ENCODE data around the gene PRLR. TPM values are rescaled to one million over a fixed set of nuclear protein-coding genes. Genes with fewer than 3 reads are reported as not detected.

The PRLR gene
- total RNA-seq, 1 experiment from 2014 or later: 2.5 TPM

GRCh38 chr5:35239476-35239875, 9.2 kb upstream of the PRLR start:
- Mint-ChIP-seq H3K27me3 (ENCODE audit: low read depth) (no peaks in the 10 kb centered on the region), H3K27ac (no peak overlapping the region), H3K4me3 (no peak overlapping the region), H3K36me3 (ENCODE audit: insufficient read depth in 1 of 3, low read depth in 3 of 3) (no peaks in the 10 kb centered on the region), H3K4me1 (peaks cover 9 to 14% of the 10 kb centered on the region in 2 experiments), H3K9me3 (no peaks in the 10 kb centered on the region; a peak in 1 of 5 replicates)
- Histone ChIP-seq H3K4me1 (ENCODE audit: insufficient read depth, low read length) (no peaks in the 10 kb centered on the region), H2AFZ (ENCODE audit: low read length) (no peak overlapping the region), H3K79me1 (ENCODE audit: insufficient read depth, low read depth, low read length, poor library complexity, severe bottlenecking) (no peaks in the 10 kb centered on the region), H2AK5ac (ENCODE audit: insufficient read length, low read length) (no peak overlapping the region), H4K5ac (ENCODE audit: insufficient read length, low read depth, low read length) (no peak overlapping the region), H3K9me3 (ENCODE audit: control insufficient read depth, low read depth, low read length) (no peaks in the 10 kb centered on the region), H4K91ac (ENCODE audit: insufficient read length, low read depth, low read length) (no peak overlapping the region), H3K4me2 (ENCODE audit: insufficient read depth, insufficient read length, low read length) (no peak overlapping the region), H3K23me2 (ENCODE audit: insufficient read length, low read depth, low read length, poor library complexity, severe bottlenecking) (no peaks in the 10 kb centered on the region), H3K79me2 (ENCODE audit: insufficient read depth, low read length) (no peaks in the 10 kb centered on the region), H3K9ac (ENCODE audit: extremely low read depth, insufficient read length, low read length) (no peak overlapping the region), H2BK15ac (ENCODE audit: low read depth, low read length) (no peak overlapping the region), H3T11ph (ENCODE audit: low read length) (no peak overlapping the region), H2BK5ac (ENCODE audit: insufficient read length, low read length) (no peak overlapping the region), H3K14ac (ENCODE audit: insufficient read depth, low read length) (no peak overlapping the region), H4K20me1 (ENCODE audit: control insufficient read depth, insufficient read depth, insufficient read length) (no peaks in the 10 kb centered on the region), H2BK120ac (ENCODE audit: low read depth, low read length, poor library complexity, severe bottlenecking) (no peak overlapping the region), H3K23ac (ENCODE audit: insufficient read length, low read depth, low read length) (no peak overlapping the region), H2BK20ac (ENCODE audit: low read depth, low read length, poor library complexity, severe bottlenecking) (no peak overlapping the region), H3K4ac (ENCODE audit: low read depth, low read length) (no peak overlapping the region), H3K18ac (ENCODE audit: insufficient read length, low read depth, low read length) (no peak overlapping the region), H2BK12ac (ENCODE audit: insufficient read length, low read depth, low read length) (no peak overlapping the region), H3K56ac (ENCODE audit: insufficient read length, low read depth, low read length) (no peak overlapping the region), H3K27ac (ENCODE audit: insufficient read length, low read depth, low read length) (no peak overlapping the region), H4K8ac (replicated peaks; ENCODE audit: insufficient read length, low read depth, low read length) (no peak overlapping the region), H3K27me3 (ENCODE audit: insufficient read depth, low read length) (no peaks in the 10 kb centered on the region)
- no peak for TF ChIP-seq CTCF (conservative IDR thresholded peaks at IDR 0.05)
- no peak for DNase-seq
- no CpG with 5 or more reads among the region's 7 CpGs for WGBS (ENCODE audit: extremely low coverage, insufficient read length, low lambda C conversion rate)
